ENCODE measurements around the gene DYNLT4. TPM values are rescaled to one million over a fixed set of nuclear protein-coding genes. Genes with fewer than 3 reads are reported as not detected.
"Not testable (repeated sequence)": the region's sequence is repeated elsewhere in the genome, so short reads cannot be mapped to it uniquely, and the experiment has no call there.

Gene DYNLT4
- total RNA-seq, 1 experiment from 2014 or later, result 1.4 TPM

DNA sequence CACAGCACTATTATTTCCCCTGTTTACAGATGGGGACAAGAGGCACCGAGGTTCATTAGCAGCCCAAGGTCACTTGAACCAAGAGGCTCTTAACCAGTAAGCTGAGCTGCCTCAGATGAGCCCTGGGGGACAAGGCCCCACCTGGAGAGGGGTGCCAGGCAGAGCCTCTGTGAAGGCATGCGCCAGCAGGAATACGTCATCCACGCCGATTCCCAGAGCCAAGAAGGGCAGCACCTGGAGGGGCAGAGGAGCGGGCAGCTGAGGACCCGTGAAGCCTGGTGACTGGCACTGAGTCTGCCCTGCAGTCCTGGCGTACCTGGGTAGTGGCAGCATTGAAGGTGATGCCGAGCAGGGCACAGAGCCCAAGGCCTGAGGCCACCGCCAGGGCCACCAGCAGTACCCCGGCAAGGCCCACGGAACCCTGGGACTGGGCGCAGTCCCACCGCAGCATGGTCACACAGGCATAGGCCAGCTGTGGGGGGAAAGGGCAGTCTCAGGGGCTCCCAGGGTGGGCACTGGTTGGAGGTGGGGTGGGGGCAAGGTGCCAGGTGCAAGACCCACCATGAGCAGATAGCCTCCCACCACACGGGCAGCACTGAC, 21.8 kb upstream of the DYNLT4 start:
- no peak for DNase-seq (ENCODE audit: low read depth)

DNA sequence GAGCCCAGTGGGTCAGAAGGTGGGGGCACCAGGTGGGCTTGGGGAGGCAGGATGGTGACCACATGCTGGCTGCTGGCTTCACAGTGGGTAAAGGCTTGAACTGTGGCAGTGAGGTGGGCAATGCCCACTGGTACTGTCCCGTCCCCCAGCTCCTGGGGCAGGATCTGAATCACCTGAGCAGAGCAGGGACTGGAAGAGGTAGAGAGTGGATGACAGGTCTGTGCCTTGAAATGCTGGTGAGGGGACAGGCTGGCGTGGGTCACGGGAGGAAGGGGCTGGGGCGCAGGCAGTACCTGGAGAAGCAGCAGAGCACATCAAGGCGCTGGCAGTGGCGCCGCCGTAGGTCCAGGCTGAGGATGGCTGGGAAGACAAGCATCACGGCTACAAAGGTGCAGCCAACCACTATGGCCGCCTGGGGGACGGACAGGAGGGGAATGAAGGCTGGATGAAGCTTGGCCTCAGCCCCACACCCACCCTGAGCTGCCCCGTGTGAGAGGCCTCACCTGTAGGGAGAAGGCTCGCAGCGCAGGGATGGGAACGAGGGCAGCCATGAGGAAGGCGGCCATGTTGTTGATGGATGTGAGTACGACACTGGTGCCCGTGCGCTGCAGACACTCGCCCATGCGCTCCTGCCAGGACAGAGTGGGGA, 21.0 kb upstream of the DYNLT4 start:
- DNase-seq (ENCODE audit: low read depth), result no peak

DNA sequence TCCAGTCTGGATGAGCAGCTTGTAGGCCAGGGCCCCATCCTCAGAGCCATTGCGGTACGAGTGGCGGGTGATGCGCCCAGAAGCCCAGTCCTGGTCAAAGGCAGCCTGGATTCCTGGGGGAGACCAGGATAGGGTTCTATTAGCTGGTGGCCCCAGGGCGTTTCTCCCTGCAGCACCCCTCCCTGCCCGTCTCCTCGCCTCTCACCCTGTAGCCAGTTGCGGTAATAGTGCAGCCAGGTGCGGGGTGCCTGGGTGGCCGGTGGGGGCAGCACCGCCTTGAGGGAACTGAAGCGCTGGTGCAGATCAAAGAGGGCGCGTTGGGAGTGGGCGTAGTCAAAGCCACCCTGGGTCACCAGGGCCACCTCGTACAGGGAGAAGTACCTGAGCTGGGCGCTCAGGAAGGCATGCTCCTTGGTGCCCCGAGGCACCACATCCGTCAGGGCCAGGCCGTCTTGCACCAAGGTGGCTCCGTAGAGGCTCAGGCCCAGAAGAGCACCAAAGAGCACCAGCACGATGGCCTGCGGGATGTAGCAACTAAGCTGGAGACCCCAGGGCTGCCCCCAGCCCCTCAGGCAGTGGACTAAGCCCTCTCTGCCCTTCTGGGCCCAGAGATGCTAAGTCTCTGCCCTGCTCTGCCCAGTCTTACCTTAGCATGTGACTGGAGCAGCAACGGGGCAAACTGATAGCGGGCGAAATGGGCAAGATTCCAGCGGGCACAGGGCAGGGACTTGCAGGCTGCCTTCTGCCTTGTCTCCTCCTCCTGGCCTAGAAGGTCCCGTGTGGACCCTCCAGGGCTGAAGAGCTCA, 20.2 kb upstream of the DYNLT4 start:
- DNase-seq (ENCODE audit: low read depth), result no peak

DNA sequence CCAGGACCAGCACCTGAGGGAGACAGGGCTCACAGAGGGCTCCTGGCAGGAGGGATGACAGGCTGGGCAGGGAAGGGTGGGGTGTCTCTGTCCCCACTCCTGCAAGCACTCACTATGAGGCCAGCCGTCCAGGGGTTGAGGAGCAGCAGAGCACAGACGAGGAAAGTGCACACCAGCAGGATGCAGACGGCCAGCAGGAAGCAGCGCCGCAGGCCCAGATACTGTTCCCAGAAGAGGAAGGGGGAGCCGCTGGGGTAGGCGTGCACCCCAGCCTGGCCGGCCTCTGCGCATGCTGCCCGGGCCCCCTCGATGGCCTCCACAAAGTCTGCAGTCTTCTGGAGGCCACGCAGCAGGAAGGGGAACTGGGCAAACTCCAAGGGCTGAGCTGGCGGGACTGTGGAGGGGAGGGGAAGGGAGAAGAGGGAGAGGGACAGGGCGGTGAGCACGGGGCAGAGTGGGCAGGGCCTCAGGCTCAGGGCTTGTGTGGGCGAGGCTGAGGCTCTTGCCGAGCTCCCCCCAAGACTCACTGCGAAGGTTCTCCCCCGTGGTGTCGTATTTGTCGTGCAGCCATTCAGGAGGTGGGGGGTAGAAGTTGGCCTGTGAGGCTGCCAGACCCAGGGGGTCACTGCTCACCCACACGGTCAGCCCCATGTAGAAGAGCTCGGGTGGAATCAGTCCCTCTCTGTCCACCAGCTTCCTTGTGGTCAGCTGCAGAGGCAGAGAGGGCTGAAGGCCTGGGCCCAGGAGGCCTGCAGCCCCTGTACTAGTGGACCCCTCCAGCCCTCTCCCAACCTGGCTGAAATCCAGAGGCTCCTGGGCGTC, 19.4 kb upstream of the DYNLT4 start:
- DNase-seq (ENCODE audit: low read depth), result no peak

DNA sequence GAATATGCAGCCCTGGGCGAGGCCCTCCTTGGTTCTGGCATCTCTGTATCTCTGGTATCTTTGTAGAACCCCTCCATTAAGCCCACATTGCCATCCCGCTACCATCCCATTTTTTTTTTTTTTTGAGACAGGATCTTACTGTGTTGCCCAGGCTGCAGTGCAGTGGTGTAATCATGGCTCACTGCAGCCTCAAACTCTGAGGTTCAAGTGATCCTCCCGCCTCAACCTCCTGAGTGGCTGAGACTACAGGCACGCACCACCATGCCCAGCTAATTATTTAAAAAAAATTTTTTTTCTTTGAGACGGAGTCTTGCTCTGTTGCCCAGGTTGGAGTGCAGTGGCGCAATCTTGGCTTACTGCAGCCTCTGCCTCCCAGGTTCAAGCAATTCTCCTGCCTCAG, 17.2 kb upstream of the DYNLT4 start:
- not testable (repeated sequence) for DNase-seq (ENCODE audit: low read depth)

DNA sequence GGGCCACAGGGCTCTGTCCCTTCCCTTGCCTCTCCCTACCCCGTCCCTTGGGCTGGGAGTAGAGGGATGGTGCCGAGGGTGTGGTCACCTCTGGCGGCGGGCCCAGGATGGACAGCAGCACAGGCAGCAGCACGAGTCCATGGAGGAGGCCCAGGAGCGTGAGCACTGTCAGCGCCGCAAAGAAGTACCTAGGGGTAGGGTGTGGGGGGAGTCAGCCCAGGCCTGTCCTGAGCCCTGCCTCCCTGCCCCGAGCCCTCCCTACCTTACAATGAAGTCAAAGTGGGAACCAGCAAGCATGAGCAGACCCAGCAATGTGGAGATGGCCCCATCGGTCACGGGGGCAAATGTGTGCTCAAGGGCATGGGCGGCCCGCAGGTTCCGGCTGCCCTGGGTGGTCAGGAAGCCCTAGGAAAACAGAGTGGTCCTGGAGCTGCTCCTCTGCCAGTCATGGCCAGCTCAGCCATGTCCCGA, 15.9 kb upstream of the DYNLT4 start:
- no peak for DNase-seq (ENCODE audit: low read depth)

DNA sequence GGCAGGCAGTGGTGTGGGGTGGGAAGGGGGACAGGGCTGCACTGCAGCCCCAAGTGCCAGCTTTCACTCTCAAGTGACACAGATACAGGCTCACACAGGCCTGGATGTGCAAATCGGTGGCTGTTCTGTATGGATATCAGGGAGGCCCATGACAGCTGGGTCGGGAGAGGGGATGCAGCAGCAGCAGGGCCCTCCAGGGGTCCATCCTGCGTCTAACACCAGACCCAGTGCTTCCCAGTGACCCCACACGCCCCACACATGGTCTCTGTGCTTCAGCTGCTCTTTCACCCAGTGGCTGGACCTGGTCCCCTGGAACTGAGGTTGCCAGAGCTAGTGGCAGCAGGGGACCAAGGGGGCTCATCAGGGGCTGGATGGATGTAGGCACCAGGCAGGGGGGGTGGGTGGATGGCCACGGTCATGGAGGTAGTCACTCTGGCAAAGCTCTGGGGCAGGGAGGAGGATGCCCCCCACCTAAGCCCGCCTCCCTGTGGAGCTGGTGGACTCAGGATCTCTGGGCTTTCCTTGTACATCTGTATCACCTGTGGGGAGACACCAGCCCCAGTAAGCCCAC, 15.1 kb upstream of the DYNLT4 start:
- no peak for DNase-seq (ENCODE audit: low read depth)

DNA sequence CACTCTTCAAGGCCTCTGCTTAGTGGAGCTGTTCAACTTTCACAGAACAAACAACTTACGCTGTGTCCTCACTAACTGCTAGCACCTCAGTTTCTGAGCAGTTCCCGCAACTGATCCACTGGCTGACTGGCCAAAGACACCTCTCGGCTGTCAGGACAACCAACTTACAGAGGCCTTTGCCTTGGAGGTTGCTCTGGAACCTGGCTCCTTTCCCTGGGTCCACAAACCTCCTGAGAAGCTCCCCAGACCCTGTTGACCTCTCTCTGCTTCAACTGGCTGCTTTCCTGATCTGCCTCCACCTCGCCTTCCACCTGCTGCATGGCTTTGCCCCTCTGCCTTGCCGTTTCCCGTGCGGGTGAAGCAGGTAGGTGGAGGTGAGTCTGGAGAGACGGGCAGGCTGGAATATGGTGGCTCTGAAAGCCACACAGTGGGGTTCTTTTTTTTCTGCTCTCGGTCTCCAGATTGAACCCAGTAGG, 14.1 kb upstream of the DYNLT4 start:
- DNase-seq (ENCODE audit: low read depth), result no peak

DNA sequence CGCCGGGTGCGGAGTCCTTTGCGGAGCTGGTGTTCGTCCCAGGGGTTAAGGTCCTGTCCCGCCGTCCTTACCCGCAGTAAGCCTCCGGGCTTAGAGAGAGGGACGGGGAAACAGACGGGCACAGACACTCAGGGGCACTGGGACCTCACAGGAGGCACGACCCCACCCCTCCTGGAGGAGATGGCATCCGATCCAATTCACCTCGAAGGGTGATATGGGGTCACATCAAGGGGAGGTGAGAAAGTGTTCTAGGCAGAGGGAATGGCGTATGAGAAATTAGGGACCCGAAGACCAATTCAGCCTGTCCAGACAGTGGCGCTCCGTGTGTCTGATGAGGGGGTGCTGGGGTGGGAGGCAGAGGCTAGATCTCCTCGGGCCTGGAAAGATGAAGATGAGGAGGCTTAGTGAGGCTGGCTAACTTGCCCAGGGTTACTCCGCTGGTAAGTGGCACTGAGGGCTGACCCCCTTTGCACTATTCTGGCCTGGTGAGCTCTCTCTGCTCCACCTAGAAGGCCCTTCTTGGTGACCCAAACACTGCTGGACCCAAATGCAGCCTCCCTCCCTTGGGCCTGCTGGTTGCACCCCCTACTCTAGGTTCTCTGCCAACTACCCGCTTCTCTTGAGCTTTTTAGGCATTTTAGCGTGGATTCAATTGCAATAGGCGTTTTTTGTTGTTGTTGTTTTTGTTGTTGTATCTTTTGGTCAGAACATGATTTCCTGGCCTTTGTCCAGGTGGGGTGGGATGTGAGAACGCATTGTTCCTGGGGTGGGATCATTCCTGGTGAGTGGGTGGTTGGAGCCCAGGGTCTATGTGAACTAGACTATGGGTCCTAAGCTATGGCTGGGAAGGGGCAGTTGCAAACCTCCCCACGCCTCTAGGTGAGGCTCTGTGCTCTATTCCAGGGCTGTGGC, 13.4 kb upstream of the DYNLT4 start:
- DNase-seq (ENCODE audit: low read depth), result no peak

DNA sequence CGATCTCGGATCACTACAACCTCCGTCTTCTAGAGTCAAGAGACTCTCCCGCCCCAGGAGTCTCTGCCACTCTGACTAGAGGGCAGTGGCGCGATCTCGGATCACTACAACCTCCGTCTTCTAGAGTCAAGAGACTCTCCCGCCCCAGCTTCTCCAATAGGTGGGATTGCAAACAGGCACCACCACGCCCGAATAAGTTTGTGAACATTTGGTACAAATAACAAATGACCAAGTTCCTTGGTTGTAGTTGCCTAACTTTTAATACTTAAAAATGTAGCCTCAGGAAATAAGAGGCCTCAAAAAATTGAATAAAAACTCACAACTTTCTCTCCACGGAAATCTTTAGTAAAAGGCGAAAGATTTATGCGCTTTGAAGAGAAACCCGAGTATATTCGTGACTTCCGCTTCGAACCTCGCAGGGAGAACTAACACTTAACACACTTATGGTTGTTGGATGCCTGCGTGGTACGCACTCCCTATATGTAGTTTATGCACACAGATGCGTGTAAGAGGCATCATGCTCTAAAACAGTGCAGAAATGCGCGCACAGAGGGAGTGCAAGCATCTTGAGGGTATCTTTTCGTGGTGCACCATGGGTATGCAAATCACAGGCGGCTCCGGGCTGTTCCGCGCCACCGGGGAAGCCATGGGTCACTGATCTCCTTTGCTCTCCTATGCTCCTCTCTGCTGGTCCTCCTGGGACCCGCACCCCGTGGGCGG, 12.6 kb upstream of the DYNLT4 start:
- DNase-seq (ENCODE audit: low read depth), result no peak

DNA sequence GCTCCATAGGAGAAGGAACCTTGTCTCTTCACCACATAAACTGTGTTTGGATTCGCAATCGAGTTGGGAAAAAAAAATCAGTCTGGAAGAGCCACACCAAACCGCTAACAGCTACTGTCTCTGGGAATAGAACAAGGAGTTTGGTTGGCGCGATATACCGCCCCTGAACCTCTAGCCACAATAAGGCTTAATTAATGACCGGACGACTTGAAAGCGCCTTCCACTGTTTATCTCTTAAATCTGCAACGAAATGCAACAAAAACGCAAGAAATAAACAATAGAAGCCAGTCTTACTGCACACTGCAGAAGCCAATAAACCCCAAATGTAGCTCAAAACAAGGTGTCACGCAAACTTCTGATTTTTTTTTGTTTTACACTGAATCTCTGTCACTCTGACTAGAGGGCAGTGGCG, 12.1 kb upstream of the DYNLT4 start:
- peak; percentile 75 for DNase-seq (ENCODE audit: low read depth)

DNA sequence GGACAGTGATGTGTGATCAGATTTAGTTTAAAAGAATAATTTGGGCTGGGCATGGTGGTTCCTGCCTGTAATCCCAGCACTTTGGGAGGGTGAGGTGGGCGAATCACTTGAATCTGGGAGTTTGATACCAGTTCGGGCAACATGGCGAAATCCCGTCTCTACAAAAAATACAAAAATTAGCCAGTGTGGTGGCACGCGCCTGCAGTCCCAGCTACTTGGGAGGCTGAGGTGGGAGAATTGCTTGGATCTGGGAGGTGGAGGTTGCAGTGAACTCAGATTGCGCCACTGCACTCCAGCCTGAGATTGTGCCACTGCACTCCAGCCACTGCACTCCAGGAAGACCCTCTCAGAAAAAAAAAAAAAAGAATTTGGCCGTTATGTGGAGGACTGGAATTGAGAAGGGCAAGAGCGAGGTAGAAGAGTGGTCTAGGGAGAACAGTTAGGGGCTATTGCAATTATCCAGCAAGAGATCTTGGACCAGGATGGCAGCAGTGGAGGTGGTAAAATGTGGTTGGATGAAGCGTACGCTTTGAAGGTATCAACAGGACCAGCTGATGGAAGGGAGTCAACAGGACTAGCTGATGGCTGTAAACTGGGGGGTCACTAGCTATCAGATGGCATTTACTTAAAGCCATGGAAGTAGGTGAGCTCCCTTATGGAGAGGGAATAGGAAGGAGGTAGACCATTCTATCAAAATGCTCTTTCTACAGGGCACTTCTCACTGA, 10.8 kb upstream of the DYNLT4 start:
- DNase-seq (ENCODE audit: low read depth), result no peak

DNA sequence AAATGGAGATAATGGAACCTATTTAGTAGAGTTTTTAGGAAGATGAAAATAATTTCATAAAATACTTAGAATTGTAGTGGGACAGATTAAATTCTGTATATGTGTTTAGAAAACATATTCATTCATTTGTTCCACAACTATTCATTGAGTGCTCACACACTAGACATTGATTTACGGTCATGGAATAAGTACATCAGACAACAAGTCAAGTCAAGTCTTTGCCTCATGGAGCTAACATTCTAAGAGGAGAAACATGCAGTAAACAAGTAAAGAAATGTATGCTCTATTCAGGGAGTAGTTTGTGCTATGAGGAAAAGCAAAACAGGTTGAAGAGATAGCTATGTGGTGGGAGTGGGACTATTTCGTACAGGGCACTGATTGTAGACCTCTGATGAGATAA, 10.2 kb upstream of the DYNLT4 start:
- no peak for DNase-seq (ENCODE audit: low read depth)

DNA sequence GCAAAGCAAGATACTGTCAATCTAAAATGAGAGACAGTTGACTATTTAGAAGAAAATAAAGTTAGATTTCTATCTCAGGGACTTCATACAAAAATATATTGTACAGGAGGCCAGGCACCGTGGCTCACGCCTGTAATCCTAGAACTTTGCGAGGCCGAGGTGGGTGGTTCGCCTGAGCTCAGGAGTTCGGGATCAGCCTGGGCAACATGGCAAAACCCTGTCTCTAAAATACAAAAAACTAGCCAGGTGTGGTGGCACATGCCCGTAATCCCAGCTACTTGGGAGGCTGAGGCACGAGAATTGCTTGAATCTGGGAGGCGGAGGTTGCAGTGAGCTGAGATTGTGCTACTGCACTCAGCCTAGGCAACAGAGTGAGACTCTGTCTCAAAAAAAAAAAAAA, 8.8 kb upstream of the DYNLT4 start:
- not testable (repeated sequence) for DNase-seq (ENCODE audit: low read depth)

DNA sequence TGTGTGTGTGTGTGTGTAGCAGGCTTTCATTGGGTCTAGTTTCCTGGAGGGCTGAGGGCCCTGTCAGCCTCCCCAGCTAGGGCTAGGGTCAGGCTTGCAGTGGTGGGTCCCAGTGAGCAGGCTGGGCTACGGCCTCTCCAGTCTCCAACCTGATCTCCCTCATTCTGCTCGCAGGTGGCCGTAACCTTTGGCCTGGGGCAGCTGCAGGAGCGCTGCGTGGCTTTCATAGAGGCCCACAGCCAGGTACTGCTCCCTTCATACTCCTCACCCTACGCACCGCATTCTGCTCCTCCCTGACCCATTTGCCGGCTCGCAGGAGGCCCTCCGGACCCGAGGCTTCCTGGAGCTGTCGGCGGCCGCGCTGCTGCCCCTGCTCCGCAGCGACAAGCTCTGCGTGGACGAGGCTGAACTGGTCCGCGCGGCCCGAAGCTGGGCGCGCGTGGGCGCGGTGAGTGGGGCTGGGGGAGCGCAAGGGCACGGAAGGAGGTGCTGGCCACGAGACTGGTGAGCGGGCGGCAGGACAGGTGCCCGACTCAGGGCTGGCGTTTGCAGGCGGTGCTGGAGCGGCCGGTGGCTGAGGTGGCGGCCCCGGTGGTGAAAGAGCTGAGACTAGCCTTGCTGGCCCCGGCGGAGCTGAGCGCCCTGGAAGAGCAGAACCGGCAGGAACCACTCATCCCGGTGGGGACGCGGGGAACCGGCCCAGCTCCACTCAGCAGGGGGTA, 5.8 kb upstream of the DYNLT4 start:
- DNase-seq (ENCODE audit: low read depth), result no peak

DNA sequence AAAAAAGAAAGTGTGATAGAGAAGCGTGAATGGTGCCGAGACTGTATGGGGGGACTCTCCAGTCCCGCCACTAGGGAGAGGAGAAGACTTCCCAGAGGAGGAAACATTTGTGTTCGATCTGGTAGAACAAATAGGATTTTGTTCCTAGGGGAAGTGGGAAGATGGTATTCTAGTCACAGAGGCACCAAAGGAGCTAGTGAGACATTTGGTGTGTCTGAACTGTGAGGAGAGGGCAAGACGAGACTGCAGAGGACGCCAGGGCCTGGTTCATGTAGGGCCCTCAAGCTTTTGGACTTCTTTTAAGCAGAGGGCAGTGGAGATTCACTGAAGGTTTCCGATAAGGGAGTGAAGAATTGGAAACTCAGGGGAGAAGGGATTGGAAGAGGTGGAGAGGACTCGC, 4.1 kb upstream of the DYNLT4 start:
- DNase-seq (ENCODE audit: low read depth), result no peak

DNA sequence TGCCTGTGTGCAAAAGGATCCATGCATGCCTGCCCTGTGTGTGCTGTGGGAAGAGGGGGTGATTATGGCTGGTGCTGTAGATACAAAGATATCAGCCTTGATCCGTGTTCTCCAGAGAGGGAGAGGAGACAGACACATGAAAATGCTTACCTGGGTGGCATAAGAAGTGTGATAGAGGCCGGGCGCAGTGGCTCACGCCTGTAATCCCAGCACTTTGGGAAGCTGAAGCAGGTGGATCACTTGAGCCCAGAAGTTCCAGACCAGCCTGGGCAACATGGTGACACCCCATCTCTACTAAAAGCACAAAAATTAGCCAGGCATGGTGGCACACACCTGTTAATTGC, 3.6 kb upstream of the DYNLT4 start:
- DNase-seq (ENCODE audit: low read depth), result not testable (repeated sequence)

DNA sequence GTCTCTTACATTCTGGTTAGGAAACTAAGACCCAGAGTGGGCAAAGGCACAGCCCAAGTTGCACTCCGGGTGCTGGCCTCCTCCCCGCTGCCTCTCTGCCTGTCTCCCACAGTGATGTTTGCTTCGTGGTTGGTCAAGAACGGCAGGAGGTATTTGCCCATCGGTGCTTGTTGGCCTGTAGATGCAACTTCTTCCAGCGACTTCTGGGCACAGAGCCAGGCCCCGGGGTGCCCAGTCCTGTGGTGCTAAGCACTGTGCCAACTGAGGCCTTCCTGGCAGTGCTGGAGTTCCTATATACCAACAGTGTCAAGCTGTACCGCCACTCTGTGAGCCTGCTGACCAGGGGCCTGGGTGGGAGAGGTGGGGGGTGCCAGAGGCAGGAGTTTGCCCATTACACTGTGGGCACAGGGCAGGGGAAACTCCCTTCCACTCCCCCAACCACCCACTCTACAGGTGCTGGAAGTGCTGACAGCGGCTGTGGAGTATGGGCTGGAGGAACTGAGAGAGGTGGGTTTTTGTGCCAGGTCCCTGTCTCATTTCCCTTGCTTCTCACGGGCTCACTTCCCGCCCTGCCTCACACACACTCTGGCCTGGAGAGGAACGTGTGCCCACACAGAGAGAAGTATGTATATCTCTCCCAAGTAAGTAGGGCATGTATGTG, 3.1 kb upstream of the DYNLT4 start:
- peak; percentile 91 for DNase-seq (ENCODE audit: low read depth)
